DLD1 (cell line): ENCODE results near the gene EIF2AK2.

Experiments
- in situ Hi-C: cut with HindIII; loops from 2 replicates; pipeline ENCODE4 v1.10.0; 2017; ENCODE audit warnings: low sequenced_read_pairs

The EIF2AK2 gene

DNA sequence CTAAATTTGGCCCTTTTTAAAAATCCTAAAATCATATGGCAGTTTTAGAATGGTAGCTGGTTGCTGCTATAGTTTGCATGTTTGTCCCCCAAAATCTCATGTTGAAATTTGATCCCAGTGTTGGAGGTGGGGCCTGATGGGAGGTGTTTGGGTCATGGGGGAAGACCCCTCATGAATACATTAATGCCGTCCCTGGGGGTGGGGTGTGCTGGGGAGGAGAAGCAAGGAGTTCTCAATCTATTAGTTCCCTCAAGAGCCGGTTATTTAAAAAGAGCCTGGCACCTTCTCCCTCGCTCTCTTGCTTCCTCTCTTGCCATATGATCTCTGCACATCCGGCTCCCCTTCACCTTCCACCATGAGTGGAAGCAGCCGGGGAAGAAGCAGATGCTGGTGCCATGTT, 51.6 kb downstream of the EIF2AK2 start:
- in situ Hi-C loops: no loop called here

DNA sequence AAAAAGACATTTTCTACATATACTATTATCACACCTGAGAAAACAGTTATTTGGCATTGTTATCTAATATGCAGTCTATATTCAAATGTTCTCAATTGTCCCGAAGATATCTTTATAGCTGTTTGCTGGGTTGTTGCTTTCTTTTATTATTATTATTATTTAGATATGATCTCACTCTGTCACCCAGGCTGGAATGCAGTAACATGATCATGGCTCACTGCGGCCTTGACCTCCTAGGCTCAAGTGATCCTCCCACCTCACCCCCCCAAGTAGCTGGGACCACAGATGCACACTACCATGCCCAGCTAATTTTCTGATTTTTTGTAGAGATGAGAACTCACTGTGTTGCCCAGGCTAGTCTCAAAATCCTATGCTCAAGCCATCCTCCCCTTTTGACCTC, 52.6 kb downstream of the EIF2AK2 start:
- in situ Hi-C loops: no loop called here

DNA sequence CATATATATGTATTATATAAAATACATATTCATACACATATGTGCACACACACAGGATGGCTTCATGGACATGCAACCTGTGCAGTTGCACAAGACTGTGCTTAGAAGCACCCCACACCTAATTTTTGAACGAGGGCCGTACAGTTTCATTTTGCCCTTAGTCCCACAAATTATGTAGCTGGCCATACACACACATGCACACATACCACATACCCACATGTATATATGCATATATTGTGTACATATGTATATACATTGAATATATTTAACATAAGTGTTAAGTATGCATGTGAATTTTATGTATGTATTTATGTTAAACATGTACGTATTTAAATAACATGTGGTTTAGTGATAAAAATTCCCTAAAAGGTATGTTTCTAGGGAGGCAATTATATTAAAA, 54.2 kb downstream of the EIF2AK2 start:
- in situ Hi-C loops: no loop called here

DNA sequence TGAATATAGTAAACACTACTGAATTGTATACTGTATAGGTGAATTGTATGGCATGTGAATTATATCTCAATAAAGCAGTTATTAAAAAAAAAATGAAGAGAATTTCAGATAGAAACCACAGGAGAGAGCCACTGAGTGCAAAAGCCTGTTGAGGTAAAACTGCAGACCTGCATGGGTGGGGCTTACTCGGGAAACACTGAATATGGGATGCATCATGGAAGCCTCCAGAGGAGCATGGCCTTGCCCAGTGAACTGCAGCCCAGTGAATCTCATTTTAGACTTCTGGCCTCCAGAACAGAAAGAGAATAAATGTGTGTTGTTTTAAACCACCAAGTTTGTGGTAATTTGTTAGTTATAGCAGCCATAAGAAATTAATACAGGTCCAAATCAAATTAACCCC, 56.7 kb downstream of the EIF2AK2 start:
- in situ Hi-C loops: no loop called here

DNA sequence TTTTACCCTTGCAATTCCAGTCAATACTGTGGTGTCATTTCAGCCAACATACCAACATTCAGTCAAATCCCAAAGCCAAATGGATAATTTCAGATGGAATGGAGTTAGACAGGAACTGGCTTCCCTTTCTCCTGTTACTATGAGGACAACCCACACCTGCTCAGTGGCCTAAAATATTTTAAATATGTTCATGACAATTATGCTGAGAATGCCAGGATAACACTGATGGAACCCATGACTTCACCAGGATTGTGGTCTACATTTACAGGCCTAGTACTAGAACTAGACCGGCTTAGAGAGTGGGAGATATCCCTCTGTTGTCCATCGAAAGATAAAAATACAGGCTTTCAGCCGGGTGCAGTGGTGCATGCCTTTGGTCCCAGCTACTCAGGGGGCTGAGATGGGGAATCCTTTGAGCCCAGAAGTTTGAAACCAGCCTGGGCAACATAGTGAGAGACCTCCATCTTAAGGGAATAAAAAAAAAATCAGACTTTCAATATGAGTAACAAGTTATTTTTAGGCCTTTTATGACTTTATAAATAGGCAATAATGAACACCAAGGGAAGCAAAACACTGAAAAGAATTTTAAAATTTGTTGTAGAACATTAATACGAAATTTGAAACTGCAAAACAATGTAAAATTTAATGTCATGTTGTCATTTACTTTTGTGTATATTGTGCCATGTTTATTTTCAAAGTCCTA, 58.2 kb downstream of the EIF2AK2 start:
- in situ Hi-C loops: no loop called here

DNA sequence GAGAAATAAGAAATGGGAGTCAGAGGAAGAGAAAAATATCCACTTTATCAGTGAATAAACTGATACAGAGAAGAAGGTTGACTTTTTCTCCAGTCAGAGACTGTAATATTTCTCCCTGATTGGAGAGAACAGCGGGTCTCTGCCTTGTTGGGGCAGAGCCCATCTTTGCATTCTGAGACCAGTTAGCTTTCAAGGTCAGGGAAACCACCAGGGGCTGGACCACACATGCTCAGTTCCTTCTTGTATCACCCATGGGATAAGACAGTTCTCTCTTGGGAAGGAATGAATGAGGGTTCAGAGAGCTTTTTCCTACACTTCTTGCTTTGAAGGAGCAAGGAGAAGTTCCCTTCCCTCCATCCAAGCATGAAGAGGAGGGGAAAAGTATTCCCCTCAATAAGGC, 60.2 kb downstream of the EIF2AK2 start:
- in situ Hi-C loops: no loop called here

DNA sequence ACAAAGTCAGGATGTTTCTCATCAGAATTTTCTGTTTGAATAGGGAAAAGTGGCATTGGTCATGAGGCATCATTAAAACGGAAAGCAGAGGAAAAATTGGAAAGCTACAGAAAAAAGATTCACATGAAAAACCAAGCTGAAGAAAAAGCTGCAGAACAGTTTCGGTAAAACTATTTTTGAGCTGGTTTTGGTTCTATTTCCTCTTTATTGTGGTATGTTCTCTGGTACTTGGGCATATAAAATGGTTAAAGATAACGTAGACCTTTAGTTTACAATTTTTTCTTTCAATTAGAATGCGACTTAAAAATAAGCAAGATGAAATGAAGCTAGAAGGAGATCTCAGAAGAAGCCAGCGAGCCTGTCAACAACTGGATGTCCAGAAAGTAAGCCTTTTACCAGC, 64.9 kb downstream of the EIF2AK2 start:
- in situ Hi-C loops: no loop called here

DNA sequence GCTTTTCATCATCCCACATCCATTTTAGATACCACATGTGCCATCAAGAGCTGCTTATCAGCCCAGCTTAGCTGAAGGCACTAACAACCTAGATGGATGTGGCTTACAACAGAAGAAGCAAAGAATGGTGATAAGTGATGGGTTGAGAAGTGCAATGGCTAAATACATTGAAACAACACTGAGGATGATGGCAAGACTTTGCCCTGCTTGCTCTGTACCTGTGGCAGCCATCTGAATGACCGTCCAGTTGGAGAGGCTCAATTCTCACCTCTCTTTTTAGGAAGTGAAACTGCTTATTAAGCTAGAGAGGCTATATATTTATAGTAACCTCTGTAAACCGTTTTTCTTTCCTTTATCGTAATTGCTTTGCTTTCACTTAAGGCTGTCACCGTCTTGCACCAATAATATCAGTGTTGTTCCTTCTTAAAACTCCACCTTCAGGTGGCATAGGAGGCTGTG, 66.7 kb downstream of the EIF2AK2 start:
- in situ Hi-C loops: no loop called here

DNA sequence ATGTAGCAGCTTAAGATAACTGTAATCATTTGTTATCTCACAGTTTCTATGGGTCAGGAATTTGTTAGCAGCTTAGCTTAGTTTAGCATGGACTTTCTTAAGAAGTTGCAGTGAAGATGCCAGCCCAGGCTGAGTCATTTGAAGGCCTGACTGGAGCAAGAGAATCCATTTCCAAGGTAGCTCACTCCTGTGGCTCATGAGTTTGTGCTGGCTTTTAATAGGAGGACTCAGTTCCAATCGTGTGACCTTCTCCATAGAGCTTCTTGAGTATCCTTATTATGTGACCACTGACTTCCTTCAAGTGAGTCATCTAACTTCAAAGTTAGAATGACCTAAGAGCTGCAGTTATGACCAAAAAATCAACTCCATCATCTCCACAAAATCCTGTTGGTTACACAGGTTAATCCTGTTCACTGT, 71.0 kb downstream of the EIF2AK2 start:
- in situ Hi-C loops: no loop called here

DNA sequence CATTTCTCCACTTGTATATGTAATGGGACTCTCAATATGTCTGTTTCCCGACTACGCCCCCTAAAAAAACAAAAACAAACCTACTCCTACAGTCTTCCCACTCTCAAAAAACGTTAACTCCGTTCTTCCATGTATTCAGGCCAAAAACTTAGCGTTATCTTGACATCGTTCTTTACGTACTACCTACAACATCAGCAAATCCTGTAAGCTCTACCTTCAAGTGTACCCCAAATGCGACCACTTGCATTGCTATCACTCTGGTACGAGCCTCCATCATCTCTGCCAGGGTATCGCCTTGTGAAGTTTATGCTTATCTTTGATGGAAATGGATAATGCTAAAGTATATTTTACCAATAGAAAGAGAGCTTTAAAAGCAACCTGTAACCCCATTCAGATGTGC, 72.0 kb downstream of the EIF2AK2 start:
- in situ Hi-C loops: no loop called here

DNA sequence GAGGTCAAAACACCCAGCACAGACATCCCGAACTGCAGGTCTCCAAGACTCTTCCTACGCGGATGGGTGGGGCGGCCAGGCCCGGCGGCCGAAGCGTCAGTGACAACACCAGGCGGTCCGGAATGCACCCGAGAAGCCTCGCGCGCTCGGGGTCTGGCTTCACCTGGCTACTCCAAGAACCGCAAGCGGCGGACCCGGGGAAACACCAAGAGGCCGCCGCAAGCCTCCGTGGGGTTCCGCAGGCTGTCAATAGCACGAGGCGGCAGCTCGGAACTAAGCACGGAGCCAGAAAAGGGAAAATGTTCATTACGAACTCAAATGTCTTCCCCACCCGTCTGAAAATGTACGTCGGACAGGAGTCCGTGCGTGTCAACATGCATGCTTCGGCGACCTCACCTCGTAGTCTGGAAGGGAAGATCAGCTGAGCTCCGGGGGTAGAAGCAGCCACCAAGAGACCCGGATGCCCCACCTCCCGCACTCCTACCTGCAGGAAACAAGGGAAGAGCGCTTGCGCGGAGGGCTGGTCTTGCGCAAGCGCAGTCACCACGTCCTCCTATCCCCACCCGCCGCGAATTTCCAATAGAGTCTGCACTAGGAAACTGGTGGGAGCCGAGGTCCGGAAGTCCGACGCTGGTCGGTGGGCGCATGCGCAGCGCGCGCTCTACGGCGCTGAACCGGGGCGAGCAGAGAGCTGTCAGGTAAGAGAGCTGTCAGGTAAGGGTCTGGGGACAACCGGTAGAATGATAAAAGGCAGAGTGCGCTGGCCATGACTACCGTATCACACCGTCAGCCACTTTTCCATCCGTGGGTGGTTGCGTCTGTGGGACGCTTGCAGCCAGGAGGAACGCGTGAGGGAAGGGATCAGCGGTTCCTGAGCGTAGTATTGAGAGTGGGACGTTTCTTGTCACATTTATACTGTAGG, 72.6 kb downstream of the EIF2AK2 start, which contains the start of the genes GPATCH11 and HEATR5B:
GPATCH11 (plus strand) TSS at position 646 of the 922 bp plus-strand sequence. CDS start 3,864 bp downstream, outside the sequence.
HEATR5B (minus strand) TSS at position 500 of the 922 bp plus-strand sequence. CDS start 958 bp downstream, outside the sequence.
- in situ Hi-C loops: no loop called here

DNA sequence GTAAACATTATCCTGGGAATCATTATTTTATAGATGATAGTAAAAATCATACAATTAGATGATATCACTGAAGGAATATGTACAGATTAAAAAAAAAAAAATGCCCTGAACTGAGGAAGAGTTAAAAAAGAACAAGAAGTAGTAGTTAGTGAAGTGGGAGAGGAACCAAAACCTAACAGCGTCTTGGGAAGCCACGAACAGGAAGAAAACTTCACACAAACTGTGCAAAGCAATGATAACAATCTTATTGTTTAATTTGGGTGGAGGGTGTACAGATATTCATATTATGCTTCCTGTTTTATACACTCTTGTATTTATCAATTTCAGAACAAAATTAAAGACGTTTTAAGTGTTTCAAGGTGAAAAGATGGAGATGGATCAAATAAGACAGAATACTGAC, 76.1 kb downstream of the EIF2AK2 start:
- in situ Hi-C loops: no loop called here

DNA sequence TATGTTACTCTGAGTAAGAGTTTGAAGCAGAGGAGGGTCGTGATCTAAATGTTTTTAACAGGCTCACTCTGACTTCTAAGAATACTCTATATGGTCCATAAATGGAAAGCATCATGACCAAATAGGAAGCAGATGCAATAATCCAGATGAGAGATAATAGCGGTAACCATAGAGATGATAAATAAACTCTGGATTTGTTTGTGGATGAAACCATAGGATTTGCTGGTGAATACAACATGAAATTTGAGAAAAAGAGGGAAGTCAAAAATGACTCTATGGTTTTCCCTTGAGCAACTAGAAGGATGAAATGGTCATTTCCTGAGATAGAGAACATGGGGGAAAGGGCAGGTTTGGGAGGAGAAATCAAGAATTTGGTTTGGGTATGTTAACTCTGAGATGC, 76.5 kb downstream of the EIF2AK2 start:
- in situ Hi-C loops: no loop called here

DNA sequence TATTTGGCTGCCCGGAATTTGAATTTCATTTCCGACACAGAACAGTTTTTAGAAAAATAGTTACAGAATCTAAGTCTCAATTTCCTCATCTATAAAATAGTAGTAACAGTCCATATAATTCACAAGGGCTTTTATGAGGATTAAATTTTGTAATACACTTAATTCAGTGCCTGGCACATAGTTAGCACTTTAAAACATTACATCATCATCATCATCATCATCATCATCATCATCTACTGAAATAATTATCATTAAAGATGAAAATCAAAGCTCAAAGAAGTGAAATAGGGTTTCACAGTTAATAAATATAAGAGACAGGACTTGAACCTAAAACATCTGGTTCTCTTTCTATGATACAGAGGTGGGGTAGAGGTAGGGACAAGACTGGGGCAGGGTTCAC, 85.8 kb downstream of the EIF2AK2 start:
- in situ Hi-C loops: no loop called here

DNA sequence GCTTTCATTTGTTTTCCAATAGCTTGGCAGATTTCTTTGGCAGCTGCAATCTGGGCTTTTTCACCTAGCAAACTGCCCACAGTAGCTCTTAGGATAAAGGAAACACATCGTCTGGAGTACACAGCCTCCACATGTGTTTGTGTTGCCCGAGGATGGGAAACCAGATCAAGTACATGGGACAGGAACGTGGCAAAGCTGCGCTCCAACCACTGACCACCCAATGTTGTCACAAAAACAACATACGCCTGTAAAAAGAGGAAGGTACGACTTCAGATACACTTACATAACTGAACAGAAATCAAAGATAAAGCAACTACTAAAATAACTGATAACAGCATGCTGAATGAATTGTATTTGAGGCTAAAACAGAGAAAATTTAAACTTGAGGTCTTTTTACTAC, 88.1 kb downstream of the EIF2AK2 start:
- in situ Hi-C loops: no loop called here

DNA sequence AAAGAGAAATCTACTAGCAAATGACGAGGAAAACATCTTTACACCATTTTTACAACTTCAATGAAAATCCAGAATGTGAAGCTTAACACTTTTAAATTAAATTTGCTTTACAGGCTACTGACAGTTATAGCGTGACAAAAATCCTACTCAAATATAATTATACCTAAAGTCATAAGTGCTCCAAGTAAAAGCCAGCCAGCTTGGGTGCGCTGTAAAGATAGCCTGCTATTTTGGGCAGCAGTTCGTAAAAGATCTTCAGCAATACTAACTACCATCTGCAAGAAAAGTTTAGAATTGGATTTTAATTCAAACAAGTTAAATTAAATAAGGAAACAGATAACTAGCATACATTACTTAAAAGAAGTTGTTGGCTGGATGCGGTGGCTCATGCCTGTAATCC, 95.0 kb downstream of the EIF2AK2 start:
- in situ Hi-C loops: no loop called here

DNA sequence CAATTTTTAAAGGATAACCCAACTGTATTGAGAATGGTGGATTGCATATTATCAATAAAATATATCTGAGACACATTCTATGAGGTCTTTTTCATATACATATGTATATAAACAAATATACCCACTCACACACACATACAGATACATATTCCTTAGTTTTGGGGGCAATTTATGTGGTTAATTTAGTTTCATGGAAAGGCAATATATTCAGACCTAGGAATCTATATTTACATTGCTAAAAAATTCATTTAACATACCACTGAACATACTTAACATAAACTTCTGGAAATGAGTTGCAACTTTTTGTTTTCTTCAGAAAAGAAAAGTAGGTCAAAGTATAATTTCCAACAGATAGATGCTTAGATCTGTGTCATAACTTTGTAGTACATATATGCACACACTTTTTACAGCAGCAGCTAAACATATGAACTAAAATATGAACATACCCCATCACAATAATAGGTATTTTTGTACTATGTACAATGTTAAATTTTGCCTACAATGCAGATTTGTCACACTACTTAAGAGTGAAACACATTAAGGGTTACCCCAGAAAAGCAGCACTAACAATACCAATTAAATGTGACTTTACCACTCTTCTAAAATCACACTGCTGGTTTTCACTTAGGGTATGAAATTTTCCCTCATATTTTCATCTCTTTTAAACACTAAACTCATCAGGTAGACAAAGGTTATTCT, 95.6 kb downstream of the EIF2AK2 start:
- in situ Hi-C loops: no loop called here

DNA sequence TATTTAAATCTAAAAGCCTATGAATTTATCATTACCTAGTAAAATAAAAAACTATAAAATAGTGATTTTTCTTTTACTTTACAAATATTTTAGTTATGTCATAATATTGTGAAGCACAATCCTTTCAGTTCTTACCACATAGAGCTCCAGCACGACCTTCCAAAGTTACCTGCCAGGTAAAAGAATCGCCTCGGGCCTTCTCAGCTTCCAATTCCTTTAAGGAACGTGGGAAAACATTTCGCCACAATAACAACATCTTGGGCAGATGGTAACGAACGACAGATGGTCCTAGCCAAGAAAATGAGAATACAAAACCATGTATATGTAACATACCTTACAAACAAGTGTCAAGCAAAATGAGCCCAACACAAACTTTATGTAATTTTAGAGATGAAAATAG, 96.3 kb downstream of the EIF2AK2 start:
- in situ Hi-C loops: no loop called here

DNA sequence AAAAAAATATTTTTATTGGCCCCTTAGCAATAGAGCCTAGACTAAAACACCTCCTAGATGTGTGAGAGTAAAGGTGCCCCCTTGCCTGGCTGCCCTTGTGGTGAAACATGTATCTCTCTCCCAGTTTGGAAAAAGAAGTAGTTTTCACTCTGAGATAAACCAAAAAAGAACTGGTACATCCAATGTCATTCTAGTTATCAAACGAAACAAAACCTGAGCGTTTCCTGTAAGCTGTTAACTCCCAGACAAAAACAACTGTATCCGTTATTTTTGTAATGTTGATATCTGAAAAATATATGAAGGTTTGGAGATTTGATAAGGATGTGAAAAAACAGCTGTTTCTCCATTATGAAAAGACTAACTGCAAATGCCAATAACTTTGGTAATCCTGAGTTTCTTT, 96.9 kb downstream of the EIF2AK2 start:
- in situ Hi-C loops: no loop called here

DNA sequence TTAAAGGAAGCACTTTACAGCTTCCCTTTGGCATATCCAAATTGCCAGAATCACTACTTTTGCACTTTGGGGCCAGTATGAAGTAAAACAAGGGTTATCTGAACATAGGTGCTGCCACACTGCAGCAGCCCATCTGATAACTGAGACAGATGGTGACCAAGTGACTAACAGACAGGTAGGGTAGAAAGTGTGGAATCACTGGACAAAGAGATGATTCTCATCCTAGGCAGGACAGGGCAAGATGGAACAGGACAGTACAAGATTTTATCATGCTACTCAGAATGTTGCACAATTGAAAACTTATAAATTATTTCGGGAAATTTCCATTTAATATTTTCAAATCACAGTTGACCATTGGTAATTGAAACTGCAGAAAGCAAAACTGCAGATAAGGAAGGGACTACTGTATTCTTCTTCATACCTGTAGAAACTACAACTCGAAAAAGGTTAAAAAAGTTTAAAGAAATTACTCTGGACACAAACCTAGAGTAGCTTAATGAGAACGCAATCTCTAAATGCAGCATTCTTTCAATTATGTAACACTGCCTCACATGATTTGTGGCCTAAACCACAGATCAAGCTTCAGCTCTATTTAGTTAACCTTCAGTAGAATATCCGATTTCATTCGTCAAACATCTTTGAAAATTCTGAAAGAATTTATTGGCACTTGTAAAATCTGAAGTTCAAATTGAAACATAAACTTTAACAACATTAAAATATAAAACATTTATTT, 104.0 kb downstream of the EIF2AK2 start:
- in situ Hi-C loops: no loop called here
